GM19452 (cell line): ENCODE data around the gene EHD1.
"Not testable (repeated sequence)": the region's sequence is repeated elsewhere in the genome, so short reads cannot be mapped to it uniquely, and the experiment has no call there.

Experiments
- ATAC-seq: cut with Tn5 transposase; IDR thresholded peaks from one replicate; pipeline ENCODE4 v1.9.1; 2021; ENCODE audit not compliant: unreplicated experiment

Gene EHD1

DNA sequence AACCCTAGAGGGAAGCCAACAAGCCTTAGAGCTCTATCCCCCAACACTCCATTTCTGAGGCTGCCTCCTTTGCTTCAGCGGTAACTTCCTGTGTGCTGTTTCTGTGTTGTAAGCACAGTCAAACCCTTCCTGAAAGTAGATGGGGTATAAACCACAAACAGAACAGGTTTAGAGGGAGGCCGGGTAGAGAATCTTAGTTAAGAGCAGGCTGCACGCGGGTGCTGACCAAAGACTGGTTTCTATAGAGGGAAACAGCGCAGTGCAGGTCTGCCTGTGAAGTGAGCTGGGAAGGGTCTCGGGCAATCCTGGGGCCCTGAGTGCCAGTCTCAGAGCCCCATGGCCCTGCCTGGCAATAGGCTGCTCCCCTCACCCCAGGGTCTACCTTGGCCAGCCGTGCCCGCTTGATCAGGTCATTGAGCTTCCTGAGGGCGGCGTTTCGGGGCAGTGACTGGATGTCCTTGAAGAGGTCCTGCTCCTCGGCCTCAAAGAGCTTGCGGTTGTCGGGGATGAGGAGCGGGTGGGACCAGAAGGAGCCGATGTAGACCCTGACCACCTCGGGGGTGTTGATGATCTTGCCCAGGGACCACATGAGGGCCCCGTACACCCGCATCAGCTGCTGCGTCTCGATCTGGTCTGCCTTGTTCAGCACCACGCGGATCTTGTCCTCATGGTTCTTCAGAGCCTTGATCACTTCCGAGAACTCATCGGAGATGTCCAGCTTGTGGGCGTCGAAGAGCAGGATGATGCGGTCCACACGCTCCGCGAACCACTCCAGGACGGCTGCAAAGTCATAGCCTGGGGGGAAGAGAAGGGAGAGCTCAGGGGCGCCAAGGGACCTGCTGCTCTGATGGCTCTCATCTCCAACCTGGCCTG, 18.6 kb downstream of the EHD1 start:
- ATAC-seq: peak; percentile 62

DNA sequence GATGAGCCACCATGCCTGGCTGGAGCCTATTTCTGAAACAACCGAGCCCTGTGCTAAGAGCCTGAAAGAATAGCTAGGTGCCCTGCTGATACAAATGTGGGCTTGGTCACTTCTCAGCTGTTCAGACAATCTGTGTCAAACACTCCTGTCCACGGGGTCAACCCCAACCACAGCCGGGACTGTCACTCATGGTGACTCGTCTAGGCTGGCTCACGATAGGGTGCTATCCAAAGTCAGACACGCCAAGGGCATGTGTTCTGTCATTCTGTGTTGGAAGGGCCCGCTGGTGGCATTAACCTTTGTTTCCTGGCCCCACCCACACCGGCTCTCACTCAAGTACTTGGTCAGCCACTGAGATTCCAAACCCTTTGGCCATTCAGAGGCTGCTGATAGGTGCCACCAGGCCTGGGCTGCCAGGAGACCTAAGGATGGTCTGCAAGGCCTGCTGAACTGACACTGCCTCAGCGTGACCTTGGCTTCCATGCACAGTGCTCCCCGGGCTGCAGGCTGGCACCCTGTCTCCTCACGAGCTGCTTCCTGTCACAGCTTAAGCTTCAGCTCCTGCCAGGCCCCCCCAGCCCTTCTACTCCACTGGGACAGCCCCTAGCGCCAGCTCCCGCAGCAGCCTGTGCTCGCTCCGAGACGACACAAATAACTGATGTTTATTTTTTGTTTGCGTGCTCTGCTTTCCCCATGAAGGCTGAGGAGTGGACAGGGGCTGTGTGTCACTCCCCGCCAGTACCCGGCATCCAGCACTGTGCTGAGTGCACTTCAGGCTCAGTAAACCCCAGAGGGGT, 19.8 kb downstream of the EHD1 start:
- peak; percentile 27 for ATAC-seq

DNA sequence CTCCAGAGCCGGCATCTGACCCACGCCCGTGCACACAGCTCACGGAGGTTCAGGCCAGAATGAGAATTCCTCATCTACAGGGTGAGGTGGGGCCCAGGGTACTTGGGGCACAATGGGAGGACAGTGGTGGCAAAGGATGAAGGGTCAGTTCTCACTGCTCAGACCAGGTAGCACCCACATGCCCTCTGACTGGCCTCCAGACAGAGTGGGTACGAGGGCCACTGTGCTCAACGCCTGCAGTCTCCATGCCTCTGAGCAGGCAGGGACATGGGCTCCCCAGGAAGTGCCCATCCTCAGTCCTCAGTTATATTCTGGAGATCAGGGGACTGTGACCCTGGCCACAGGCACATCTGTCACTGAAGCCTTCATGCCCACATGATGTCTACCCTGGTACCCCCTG, 20.9 kb downstream of the EHD1 start:
- no peak for ATAC-seq

DNA sequence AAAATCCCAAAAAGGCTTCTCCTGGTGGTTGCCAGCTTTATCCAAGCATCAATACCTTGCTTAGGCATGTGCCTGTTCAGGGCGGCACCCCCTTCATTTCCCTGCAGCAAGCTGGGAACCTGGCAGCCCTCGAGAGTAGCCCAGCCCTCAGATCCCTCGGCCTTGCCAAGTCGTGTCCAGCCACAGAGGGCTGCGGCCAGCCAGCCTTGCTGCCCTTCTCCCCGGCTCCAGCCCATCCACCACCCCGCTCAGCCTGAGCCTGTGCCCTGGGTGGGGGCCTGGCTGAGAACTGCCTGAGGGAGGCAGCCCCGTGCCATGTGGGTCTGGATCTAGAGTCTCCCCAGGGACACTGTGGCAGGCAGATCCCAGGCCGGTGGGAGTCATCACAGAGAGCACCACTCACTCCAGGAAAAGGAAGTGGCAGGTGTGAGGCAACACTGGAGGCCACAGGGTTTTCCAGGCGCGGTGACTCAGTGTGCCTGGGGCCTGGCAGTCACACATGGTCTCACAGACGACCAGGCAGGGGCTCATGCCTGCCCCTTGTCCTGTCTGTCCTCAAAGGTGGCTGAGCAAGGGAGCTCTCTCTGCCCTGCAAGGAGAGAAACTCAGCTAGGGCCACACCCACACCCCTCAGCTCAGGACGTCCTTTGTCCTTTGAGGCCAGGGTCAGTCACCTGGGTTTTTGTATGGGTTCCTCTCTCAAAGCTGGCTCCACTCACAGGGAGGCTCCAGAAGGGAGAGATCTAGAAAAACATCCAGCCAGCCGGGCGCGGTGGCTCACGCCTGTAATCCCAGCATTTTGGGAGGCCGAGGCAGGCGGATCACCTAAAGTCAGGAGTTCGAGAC, 21.8 kb downstream of the EHD1 start:
- ATAC-seq: no peak

DNA sequence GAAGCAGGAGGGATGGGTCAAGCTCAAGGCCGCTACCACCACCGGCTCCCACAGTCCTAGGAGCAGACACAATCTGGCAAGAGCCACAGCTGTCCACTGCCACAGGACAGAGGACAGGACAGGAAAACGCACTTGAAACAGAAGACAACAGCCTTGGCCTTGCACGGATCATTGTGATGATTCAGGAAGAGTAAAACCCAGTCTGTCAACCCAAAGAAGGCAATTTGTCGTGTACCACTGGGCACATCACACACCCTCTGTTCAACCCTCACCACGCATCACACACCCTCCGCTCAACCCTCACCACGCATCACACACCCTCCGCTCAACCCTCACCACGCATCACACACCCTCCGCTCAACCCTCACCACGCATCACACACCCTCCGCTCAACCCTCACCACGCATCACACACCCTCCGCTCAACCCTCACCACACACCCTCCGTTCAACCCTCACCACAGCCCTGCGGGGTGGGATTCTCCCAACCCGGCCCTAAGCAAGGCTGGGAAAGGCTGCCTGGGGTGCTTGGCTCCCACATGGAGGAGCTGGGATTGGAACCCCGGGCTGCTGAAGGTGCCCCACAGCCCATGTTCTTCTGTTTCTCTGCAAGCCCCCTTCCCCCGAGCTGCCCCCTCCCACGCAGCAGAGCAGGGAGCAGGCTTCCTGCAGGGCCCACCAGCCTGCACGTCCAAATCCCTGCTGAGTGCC, 22.7 kb downstream of the EHD1 start:
- no peak for ATAC-seq

DNA sequence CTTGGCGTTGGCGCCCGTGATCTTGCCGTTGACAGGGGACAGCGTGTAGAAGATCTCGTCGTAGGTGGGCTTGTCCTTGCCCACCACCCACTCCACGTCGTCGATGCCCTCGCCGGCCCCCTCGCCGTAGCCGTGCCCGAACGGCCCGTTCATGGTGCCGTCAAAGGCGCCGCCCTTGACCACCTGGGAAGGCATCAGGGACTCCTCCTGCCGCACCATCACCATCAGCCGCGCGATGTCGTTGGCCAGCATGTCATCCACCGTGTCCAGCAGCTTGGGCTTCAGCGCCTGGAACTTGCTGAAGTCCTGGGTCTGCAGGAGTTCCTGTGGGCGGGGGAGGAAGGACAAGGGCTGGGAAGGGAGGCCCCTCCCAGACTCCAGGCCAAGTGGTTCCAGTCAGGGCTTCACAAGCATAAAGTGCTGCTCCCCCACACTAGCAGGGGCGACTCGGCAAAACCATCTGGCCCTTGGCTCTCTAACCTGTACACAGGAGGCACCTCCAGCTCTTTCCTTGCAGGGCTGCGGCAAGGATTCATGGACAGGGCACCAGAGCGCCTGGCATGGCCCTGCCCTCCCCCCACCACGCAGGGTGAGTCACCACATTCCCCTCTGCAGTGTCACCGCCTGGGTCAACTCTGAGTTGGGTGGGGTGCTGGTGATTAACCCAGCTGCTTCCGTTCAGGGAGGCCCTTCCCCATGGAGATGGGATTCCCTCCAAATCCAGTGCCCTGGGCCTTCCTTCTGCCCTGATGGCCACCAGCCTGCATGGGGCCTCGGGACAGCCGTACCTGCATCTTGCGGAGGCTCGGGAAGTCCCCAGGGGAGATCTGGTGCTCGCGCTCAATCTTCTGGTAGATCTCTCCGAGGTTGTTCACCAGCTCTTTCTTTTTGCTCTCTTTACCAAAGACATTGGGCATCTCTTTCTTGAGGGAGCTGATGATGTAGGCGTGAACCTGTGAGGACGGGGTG, 23.6 kb downstream of the EHD1 start:
- no peak for ATAC-seq

DNA sequence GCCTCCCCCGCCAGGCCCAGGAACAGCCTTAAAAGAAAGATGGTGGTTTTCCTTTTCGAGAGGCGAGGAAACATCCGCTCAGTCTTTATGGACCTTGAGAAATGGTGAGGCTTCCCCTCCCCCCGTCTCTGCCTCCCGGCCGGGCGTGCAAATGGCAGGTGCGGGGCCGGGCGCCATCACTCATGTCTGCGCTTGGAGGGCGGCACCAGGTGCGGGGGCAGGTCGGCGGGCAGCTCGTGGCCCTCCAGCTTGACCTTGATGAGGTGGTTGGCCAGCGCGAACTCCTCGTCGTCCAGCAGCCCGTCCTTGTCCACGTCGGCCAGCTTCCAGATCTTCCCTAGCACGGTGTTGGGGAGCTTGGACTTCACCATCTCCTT, 24.3 kb downstream of the EHD1 start:
- ATAC-seq: no peak

DNA sequence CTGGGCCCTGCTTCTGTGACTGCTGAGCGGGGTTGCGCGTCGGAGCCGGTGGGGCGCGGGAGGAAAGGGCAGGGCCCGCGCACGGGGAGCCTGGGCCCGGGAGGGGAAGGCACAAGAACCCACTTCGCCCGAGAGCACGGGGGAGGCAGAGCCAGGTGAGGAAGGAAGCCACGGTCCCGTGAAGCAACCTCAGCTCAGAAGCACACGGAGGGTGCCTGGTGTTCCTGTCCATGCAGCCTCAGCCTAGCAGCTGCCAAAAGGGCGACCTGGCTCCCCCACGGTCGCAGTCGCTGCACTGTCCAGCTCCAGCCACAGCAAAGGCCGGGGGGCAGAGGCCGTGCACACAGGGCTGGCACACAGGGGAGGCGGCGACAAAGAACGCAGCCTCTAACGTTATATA, 24.7 kb downstream of the EHD1 start:
- no peak for ATAC-seq

DNA sequence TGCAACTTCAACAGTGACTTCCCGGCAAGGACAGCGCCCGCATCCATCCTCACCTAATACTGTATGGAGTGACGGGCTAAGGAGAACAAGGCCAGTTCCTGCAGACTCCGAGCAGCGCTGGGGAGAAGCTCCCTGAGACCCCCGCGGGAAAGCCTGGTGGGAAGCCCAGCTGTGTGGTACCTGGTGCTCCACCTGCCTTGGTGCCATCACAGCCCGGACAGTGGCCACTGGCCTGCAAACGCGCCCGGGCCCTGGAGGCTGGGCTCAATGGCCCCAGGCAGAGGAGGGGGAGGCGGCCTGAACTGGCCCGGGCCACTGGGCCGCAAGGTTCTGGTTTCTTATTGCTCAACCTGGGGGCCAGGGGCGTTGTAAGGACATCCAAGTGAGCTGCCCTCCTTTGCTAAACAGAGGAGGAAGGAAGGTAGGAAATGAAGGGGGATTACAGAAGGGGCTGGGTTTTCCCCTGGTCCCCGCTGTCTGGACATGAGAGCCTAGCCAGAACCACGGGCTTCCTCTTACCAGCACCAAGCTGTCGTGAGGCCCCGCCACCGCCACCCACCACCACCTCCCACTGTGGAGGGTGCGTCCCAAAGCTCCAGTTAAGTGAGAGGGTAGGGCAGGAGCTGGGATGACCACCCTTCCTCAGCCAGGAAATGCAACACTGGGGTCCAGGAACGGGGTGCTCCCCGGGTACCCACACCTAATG, 25.5 kb downstream of the EHD1 start:
- ATAC-seq: no peak

DNA sequence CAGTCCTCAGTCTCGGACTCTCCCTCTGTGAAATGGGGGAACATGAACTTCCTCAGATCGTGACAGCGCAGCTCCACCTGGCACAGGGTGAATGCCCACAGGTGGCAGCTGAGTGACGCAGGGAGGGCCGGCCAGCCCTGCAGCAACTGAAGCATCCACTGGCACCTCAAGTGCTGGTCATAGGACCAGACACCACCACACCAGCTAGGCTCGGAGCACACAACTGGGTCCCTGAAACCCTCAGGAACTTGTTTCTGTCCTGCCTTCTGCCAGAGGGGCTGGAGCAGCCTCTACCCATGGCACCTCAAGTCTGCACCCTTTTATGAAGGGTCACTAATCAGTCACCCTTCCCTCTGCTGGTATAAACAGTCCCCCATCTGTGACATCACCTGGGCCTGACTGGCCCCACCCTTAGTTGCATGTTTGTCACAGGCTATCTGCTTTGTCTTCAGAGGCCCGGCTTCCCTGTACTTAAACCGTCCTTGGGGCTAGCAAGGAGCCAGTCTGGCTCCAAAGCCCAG, 26.5 kb downstream of the EHD1 start:
- peak; percentile 18 for ATAC-seq

DNA sequence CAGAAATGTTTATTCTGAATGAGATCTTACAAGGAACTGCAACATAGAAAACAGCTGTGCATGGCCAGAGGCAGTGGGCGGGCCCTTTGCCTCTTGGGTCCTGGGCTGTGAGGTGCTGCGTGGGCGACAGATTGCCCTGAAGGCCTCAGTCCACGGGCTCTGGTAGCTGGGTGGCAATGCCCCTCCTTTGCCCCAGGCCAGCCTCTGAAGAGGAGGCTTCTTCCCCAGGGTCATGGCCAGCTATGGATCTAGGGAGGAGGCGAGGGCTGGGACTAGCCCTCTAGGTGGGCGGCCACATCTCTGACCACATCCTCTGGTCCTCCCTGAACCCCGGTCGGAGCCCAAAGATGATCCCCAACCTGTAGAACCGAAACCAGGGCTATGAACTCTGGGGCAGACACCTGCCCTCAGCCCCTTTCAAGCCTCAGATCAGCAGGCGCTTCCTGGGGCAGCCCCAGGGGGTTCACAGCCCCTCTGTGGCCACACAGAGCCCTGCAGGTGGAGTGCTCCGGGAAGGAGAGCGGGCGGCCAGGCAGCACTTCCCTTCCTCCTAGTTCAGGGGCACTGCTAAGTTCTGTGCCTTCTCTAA, 27.3 kb downstream of the EHD1 start:
- peak; percentile 56 for ATAC-seq

DNA sequence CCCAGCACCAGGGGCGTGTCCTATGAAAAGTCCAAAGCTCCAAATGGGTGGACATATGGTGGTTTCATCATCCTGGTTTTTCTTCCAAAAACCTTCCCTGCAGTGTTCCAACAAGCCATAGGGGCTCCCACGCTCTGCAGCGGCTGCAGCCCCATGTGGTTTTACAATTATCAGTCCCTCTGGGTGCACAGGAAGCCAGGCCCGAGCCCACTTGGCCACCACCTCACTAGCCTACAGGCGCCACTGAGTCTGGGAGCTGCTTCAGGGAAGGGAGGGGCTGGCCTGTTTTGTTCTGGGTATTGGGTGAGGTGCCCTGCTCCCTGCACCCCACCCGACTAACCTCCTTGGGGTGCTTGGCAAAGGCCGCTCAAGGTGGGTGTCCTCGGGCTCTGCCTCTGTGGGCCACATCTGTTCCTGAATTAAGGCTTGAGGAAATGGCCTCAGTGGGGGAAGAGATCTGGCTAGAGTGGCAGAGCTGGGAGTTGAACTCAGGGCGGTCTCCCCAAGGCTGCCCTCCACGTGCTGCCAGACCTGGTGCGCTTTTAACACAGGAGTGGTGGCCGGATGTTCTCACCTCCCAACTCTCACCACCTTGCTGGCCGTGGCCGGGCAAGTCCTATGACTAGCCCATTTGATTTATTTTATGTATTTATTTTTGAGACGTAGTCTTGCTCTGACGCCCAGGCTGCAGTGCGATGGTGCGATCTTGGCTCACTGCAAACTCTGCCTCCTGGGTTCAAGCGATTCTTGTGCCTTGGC, 28.6 kb downstream of the EHD1 start:
- ATAC-seq: no peak

DNA sequence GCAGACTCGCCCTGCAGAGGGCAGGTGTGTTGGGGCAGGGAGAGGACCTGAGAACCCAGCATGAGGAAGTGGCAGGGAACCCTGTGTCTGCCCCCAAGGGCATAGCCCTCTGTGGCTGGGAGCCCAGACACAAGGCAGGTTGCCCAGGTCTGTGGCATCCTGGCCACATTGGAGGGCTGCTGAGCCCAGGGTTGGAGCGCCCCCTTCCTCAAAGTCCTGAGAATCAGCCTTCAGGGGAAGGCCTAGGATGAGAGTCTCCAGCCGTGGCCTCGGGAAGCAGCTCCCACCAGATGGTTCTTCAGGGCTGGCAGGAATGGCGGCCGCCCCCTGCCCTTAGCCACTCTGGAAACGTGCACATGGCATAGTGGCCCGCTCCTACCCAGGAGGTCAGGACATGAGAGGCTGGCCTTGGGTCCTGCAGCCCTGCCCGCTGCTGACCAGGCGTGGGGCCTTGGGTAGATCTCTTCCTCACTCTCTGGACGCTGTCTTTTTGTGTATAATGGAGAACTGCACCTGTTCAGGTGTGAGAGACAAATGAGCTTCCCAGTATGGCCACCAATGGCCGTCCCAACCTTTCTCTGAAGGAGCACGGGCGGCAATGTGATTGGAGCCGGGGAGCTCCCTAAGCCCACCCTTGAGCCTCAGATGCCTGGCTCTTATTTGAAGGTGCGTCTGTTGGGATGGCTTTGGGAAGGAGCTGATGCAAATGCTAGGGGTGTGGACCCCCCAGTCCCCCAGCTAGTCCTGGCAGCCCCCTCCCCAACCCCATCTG, 29.4 kb downstream of the EHD1 start:
- ATAC-seq: no peak

DNA sequence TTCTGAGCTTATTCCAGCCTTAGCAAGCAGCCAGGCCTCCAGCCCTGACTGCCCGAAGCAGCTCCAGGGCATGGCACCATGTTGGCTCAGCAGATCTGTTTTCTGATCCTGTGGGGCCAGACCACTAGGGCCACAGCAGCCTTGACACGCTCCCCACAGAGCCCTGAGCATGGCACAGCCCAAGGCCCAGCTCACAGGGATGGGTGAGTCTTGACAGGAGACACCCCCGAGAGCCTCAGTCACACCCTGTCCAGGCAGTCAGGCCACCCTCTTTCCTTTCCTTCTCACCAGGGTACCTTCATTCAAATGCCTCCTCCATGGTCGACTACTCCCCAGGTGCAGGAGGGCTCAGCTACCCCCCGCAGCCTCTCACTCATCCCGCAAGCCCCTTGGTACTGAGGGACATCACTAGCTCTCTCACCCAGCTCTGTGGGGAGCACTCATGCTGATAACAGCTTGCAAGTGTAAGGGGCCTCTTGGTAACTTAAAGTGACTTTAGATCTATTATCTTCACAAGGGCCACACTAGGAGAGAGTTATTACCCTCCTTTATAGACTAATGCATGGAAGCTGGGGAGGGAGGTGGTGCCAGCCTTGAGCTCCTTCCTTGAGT, 30.1 kb downstream of the EHD1 start:
- ATAC-seq: no peak

DNA sequence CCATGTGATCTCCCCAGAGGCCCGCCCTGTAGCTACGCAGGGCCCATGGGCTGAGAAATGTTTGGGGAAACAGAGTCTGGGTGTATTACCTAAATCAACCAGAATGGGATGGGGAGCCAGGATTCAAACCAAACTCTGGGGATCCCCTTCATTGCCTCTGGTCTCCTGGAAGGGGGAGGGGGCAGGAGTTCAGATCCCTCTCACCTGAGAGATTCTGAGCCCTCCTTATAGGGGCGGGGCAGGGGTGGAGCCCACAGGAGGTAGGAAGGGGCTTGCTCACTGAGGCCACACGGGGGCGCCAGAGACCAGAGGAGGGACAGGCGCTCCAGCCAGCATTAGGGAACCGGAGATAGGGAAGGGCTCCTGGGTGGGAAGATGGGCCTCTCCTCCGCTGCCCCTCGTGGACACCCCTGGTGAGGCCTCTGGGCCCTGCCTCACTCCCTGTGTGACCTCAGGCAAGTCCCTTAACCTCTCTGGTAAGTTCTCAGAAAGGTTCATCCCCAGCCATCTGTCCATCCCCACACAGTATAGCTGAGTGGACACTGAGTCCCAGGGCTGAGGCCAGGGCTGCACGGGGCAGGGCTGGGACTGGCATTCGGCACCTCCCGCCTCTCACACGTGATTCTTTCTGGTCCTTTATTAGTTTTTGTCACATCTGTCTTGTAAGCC, 31.3 kb downstream of the EHD1 start:
- no peak for ATAC-seq

DNA sequence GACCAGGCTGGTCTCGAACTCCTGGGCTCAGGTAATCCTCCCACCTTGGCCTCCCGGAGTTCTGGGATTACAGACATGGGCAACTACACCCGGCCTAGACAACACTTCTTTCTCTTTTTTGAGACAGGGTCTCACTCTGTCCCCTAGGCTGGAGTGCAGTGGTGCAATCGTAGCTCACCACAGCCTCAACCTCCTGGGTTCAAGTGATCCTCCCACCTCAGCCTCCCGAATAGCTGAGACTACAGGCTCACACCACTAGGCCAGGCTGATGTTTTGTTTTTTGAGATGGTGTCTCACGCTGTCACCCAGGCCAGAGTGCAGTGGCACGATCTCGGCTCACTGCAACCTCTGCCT, 32.7 kb downstream of the EHD1 start:
- not testable (repeated sequence) for ATAC-seq
